WTC11 (cell line): Measurements from ENCODE around the gene TCOF1. TPM values are rescaled to one million over a fixed set of nuclear protein-coding genes. Genes with fewer than 3 reads are reported as not detected.

ENCODE experiments used
- ATAC-seq: fragments of 200-7000 bp; cut with Tn5 transposase; 2 replicates; pipeline ENCODE4 v1.10.0; 2021; ENCODE audit warnings: mild to moderate bottlenecking, moderate library complexity
- CTCF ChIA-PET: fragments of 300-600 bp; sonication (Branson Sonifier 250); formaldehyde crosslinking; loops from one replicate; lab custom pipeline; 2021; ENCODE audit warnings: antibody characterized with exemption; lab: Charles Lee
- POLR2A ChIA-PET: fragments of 350-600 bp; sonication (Branson Sonifier 250); formaldehyde crosslinking; loops from one replicate; lab custom pipeline; 2021; ENCODE audit warnings: antibody characterized with exemption; lab: Charles Lee
- DNase-seq: peaks from one replicate; pipeline ENCODE4 v3.0.0; 2021; ENCODE audit warnings: low spot score
- H3K27ac Mint-ChIP-seq: 2 replicates; pipeline ENCODE4 v1.8.0; 2021; ENCODE audit warnings: mixed read lengths
- H3K27me3 Mint-ChIP-seq: 2 replicates; pipeline ENCODE4 v1.8.0; 2021; ENCODE audit warnings: low read depth, mild to moderate bottlenecking, moderate library complexity, mixed read lengths
- H3K36me3 Mint-ChIP-seq: 2 replicates; pipeline ENCODE4 v1.8.0; 2021; ENCODE audit warnings: mixed read lengths
- H3K4me1 Mint-ChIP-seq: 2 replicates; pipeline ENCODE4 v1.8.0; 2022; ENCODE audit warnings: mixed read lengths
- H3K4me3 Mint-ChIP-seq: 2 replicates; pipeline ENCODE4 v1.8.0; 2021; ENCODE audit warnings: mild to moderate bottlenecking, moderate library complexity, mixed read lengths
- H3K9me3 Mint-ChIP-seq: 2 replicates; pipeline ENCODE4 v1.8.0; 2021; ENCODE audit warnings: mixed read lengths
- ARID4B ChIP-seq: sonication (generic); formaldehyde crosslinking; IDR thresholded peaks from 2 replicates; pipeline ENCODE4 v1.8.0; 2023; ENCODE audit warnings: missing genetic modification reagents, mild to moderate bottlenecking, borderline replicate concordance
- ATF6 ChIP-seq: sonication (generic); formaldehyde crosslinking; IDR thresholded peaks from 2 replicates; pipeline ENCODE4 v1.8.1; 2023; ENCODE audit warnings: mild to moderate bottlenecking, missing genetic modification reagents
- GABPB1 ChIP-seq: sonication (generic); formaldehyde crosslinking; IDR thresholded peaks from 2 replicates; pipeline ENCODE4 v1.8.1; 2023; ENCODE audit warnings: mild to moderate bottlenecking, missing genetic modification reagents
- GRHL2 ChIP-seq: fragments of 250-450 bp; sonication (Bioruptor Pico); IDR thresholded peaks from 2 replicates; pipeline ENCODE4 v1.8.0; 2022; ENCODE audit warnings: mild to moderate bottlenecking, moderate library complexity; ENCODE audit not compliant: insufficient replicate concordance, severe bottlenecking
- GTF2I ChIP-seq: fragments of 250-450 bp; sonication (Bioruptor Pico); conservative IDR thresholded peaks from 2 replicates; pipeline ENCODE4 v1.4.0; 2021; ENCODE audit warnings: mild to moderate bottlenecking
- HMGA2 ChIP-seq: fragments of 250-450 bp; sonication (Bioruptor Pico); IDR thresholded peaks from 2 replicates; pipeline ENCODE4 v1.4.0; 2021; ENCODE audit warnings: mild to moderate bottlenecking, moderate library complexity
- OVOL2 ChIP-seq: fragments of 250-450 bp; sonication (Bioruptor Pico); IDR thresholded peaks from 2 replicates; pipeline ENCODE4 v1.9.0; 2021; ENCODE audit warnings: mild to moderate bottlenecking, borderline replicate concordance
- PREB ChIP-seq: sonication (generic); formaldehyde crosslinking; IDR thresholded peaks from 2 replicates; pipeline ENCODE4 v1.8.1; 2022; ENCODE audit warnings: mild to moderate bottlenecking, missing genetic modification reagents, moderate library complexity, borderline replicate concordance
- STAT6 ChIP-seq: sonication (generic); formaldehyde crosslinking; conservative IDR thresholded peaks from 2 replicates; pipeline ENCODE4 v1.8.1; 2023; ENCODE audit warnings: mild to moderate bottlenecking, low read depth, missing genetic modification reagents, moderate library complexity
- USF2 ChIP-seq: sonication (generic); formaldehyde crosslinking; IDR thresholded peaks from 2 replicates; pipeline ENCODE4 v1.8.1; 2023; ENCODE audit warnings: mild to moderate bottlenecking, missing genetic modification reagents, moderate library complexity
- ZNF121 ChIP-seq: sonication (generic); formaldehyde crosslinking; IDR thresholded peaks from 2 replicates; pipeline ENCODE4 v1.8.0; 2023; ENCODE audit warnings: missing genetic modification reagents
- ZNF232 ChIP-seq: sonication (generic); formaldehyde crosslinking; IDR thresholded peaks from 2 replicates; pipeline ENCODE4 v1.8.0; 2022; ENCODE audit warnings: mild to moderate bottlenecking, missing genetic modification reagents
- ZNF396 ChIP-seq: fragments of 250-450 bp; sonication (Bioruptor Pico); IDR thresholded peaks from 2 replicates; pipeline ENCODE4 v1.8.0; 2021; ENCODE audit warnings: mild to moderate bottlenecking, moderate library complexity, borderline replicate concordance
- total RNA-seq: library from RNA; stranded (reverse); gene quantifications from 3 replicates; pipeline ENCODE4 v1.2.3, GENCODE V29; 2021

Gene TCOF1
- total RNA-seq, 1 experiment from 2014 or later, result 174 TPM

- CTCF ChIA-PET, result interaction anchor here (1.5 to 1.8 kb wide), 2 partner anchors 17 to 61 kb away, joined by 3 to 6 read pairs; no protein-coding TSS in a partner anchor
- Mint-ChIP-seq H3K27ac (no peak overlapping the region), H3K4me3 (no peak overlapping the region), H3K9me3 (peaks cover 5% of the 10 kb centered on the region; the same call in 1 of the 2 replicates), H3K4me1 (no peaks in the 10 kb centered on the region), H3K36me3 (no peaks in the 10 kb centered on the region), H3K27me3 (no peaks in the 10 kb centered on the region)
- no peak for ATAC-seq
- DNase-seq, result no peak
- POLR2A ChIA-PET, result no interaction called here
- TF ChIP-seq STAT6 (CRISPR knock-in tag), result no peak
Measured at GRCh38 chr5:150333400-150333799, 24.1 kb upstream of the TCOF1 start.

GRCh38 chr5:150335778-150336177 is 21.7 kb upstream of the TCOF1 start:
- Mint-ChIP-seq H3K36me3 (no peaks in the 10 kb centered on the region), H3K27ac (no peak overlapping the region), H3K27me3 (no peaks in the 10 kb centered on the region), H3K9me3 (peaks cover 5% of the 10 kb centered on the region; the same call in 1 of the 2 replicates), H3K4me3 (no peak overlapping the region), H3K4me1 (0 out of 2 replicates have a peak, but pooled peaks cover 3% of the 10 kb centered on the region)
- TF ChIP-seq GABPB1 (CRISPR knock-in tag) (no peak), ARID4B (CRISPR knock-in tag) (no peak), ZNF396 (no peak), PREB (no peak), USF2 (CRISPR knock-in tag) (no peak), ZNF121 (CRISPR knock-in tag) (no peak), GRHL2 (CRISPR knock-in tag) (no peak), ZNF232 (no peak), HMGA2 (CRISPR knock-in tag) (no peak), GTF2I (CRISPR knock-in tag) (no peak), ATF6 (no peak), OVOL2 (CRISPR knock-in tag) (no peak)
- ATAC-seq (no peak), DNase-seq (no peak)
- ChIA-PET CTCF (interaction anchor here (1.3 kb wide), 1 partner anchor 14 kb away, joined by 4 read pairs; no protein-coding TSS in a partner anchor), POLR2A (no interaction called here)
